ENCODE data around the gene REPS1. TPM values are rescaled to one million over a fixed set of nuclear protein-coding genes. Genes with fewer than 3 reads are reported as not detected.

The REPS1 gene
- total and polyA plus RNA-seq, 2 donors (not counting 1 experiment from before 2014, with no cell fraction given), result 38.1 to 57.1 TPM

DNA sequence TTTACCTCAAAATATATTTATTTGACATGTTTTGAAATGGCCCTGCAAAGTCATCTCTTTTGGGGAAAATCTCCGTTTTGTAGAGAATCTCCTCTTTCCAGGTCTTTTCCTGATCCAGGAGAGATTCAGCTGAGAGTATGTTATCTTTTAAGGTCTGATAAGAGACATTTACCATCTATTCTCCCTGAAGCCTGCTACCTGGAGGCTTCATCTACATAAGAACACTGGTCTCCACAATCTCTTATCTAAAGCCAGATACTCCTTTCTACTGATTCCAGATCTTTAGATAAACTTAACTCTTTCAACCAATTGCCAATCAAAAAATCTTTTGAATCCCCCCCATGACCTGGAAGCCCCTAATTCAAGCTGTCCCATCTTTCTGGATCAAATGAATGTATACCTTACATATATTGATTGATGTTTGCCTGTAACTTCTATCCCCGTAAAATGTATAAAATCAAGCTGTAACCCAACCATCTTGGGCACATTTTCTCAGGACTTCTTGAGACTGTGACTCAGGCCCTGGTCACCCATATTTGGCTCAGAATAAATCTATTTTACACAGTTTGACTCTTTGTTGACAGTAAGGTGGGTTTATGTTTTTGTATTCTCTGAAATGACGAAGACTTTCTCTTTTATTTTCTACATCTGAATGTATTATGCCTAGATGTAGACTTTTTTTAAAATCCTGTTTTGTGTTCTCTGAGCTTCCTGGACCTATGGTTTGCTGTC, 96.6 kb downstream of the REPS1 start:
- Mint-ChIP-seq H3K27me3 (no peaks in the 10 kb centered on the region), H3K4me1 (no peaks in the 10 kb centered on the region), H3K4me3 (no peak overlapping the region), H3K27ac (no peak overlapping the region), H3K9me3 (ENCODE audit: insufficient read depth) (peaks cover 3% of the 10 kb centered on the region)
- H3K4me3 ChIP-seq (ENCODE audit: control extremely low read depth in 1 of 5, extremely low read depth in 1 of 5, insufficient read depth in 1 of 5, low read depth in 2 of 5, low read length in 4 of 5), result no peak overlapping the region
- H3K79me2 ChIP-seq (ENCODE audit: control insufficient read depth, insufficient read depth, low read length), result no peaks in the 10 kb centered on the region
- intact Hi-C loops (cut with micrococcal nuclease), result no loop called here
- CTCF ChIA-PET, result interaction anchor here (1.1 kb wide), 1 partner anchor 10 kb away, joined by 3 read pairs; no protein-coding TSS in a partner anchor
- WGBS (ENCODE audit: insufficient coverage), result no CpG with 5 or more reads among the region's 3 CpGs
- no peak overlapping the region for H3K27ac ChIP-seq (ENCODE audit: low read length in 2 of 2)
- no peak for ATAC-seq (ENCODE audit: low read depth)
- no peaks in the 10 kb centered on the region for H3K36me3 ChIP-seq (replicated peaks in 1 of 2; ENCODE audit: control extremely low read depth in 1 of 2, control insufficient read depth in 1 of 2, extremely low read depth in 1 of 2, insufficient read depth in 2 of 2, low read length in 1 of 2)
- H3K9me3 ChIP-seq (ENCODE audit: control extremely low read depth in 1 of 3, control insufficient read depth in 2 of 3, insufficient read depth in 1 of 3, low read length in 2 of 3), result no peaks in the 10 kb centered on the region
- TF ChIP-seq, protein P1, sequence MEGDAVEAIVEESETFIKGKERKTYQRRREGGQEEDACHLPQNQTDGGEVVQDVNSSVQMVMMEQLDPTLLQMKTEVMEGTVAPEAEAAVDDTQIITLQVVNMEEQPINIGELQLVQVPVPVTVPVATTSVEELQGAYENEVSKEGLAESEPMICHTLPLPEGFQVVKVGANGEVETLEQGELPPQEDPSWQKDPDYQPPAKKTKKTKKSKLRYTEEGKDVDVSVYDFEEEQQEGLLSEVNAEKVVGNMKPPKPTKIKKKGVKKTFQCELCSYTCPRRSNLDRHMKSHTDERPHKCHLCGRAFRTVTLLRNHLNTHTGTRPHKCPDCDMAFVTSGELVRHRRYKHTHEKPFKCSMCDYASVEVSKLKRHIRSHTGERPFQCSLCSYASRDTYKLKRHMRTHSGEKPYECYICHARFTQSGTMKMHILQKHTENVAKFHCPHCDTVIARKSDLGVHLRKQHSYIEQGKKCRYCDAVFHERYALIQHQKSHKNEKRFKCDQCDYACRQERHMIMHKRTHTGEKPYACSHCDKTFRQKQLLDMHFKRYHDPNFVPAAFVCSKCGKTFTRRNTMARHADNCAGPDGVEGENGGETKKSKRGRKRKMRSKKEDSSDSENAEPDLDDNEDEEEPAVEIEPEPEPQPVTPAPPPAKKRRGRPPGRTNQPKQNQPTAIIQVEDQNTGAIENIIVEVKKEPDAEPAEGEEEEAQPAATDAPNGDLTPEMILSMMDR (IDR thresholded peaks at IDR 0.05), result no peak
- no peak for TF ChIP-seq EZH2 (IDR thresholded peaks at IDR 0.05; ENCODE audit: borderline replicate concordance, insufficient read depth, low read depth, low read length, poor library complexity, severe bottlenecking)
- no peak for DNase-seq
- POLR2A ChIA-PET, result no interaction called here
- no peak overlapping the region for H2AFZ ChIP-seq (ENCODE audit: insufficient read depth, low read depth, low read length, poor library complexity, severe bottlenecking)
- no peak overlapping the region for H3K4me2 ChIP-seq (replicated peaks; ENCODE audit: low read depth, low read length, poor library complexity, severe bottlenecking)
- H4K20me1 ChIP-seq (ENCODE audit: control insufficient read depth, insufficient read depth, low read length, poor library complexity, severe bottlenecking), result no peaks in the 10 kb centered on the region
- no peaks in the 10 kb centered on the region for H3K4me1 ChIP-seq (ENCODE audit: control insufficient read depth in 2 of 2, insufficient read depth in 2 of 2, low read length in 2 of 2)
- H3K9ac ChIP-seq (ENCODE audit: low read length), result no peak overlapping the region
- no peaks in the 10 kb centered on the region for H3K27me3 ChIP-seq (replicated peaks in 1 of 4; ENCODE audit: control extremely low read depth in 1 of 4, control insufficient read depth in 3 of 4, insufficient read depth in 4 of 4, low read length in 3 of 4)

DNA sequence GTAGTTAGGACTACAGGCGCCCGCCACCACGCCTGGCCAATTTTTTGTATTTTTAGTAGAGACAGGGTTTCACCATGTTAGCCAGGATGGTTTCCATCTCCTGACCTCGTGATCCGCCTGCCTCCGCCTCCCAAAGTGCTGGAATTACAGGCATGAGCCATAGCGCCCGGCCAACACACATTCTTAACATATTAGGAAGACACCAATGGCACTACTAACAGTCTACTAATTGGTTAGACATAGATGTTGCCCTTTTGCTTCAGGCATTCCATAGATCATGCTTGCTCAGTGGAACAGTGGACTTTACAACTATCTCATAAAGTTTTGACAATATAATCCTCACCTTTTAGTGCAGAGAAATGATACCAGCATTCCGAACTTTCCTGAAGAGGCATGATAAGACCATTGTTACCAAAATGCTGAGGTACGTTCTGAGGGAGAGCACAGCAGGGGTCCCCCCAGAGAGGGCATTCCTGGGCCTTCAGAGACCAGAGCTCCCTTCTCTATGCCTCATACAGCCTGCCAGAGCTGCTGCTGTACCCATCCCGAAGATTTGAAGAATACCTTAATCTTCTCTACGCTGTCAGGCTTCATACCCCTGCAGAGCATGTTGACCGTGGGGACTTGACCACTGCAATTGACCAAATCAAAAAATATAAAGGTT, 102.8 kb downstream of the REPS1 start:
- no peaks in the 10 kb centered on the region for H3K9me3 ChIP-seq (ENCODE audit: control extremely low read depth in 1 of 3, control insufficient read depth in 2 of 3, insufficient read depth in 1 of 3, low read length in 2 of 3)
- no peaks in the 10 kb centered on the region for H3K36me3 ChIP-seq (replicated peaks in 1 of 2; ENCODE audit: control extremely low read depth in 1 of 2, control insufficient read depth in 1 of 2, extremely low read depth in 1 of 2, insufficient read depth in 2 of 2, low read length in 1 of 2)
- H3K79me2 ChIP-seq (ENCODE audit: control insufficient read depth, insufficient read depth, low read length), result no peaks in the 10 kb centered on the region
- H3K4me1 ChIP-seq (ENCODE audit: control insufficient read depth in 2 of 2, insufficient read depth in 2 of 2, low read length in 2 of 2), result no peaks in the 10 kb centered on the region
- ChIA-PET POLR2A (no interaction called here), CTCF (no interaction called here)
- H3K27me3 ChIP-seq (replicated peaks in 1 of 4; ENCODE audit: control extremely low read depth in 1 of 4, control insufficient read depth in 3 of 4, insufficient read depth in 4 of 4, low read length in 3 of 4), result no peaks in the 10 kb centered on the region
- no peak for TF ChIP-seq EZH2 (IDR thresholded peaks at IDR 0.05; ENCODE audit: borderline replicate concordance, insufficient read depth, low read depth, low read length, poor library complexity, severe bottlenecking)
- TF ChIP-seq, protein P1 (IDR thresholded peaks at IDR 0.05), result no peak
- H2AFZ ChIP-seq (ENCODE audit: insufficient read depth, low read depth, low read length, poor library complexity, severe bottlenecking), result no peak overlapping the region
- intact Hi-C loops (cut with micrococcal nuclease), result no loop called here
- WGBS (ENCODE audit: insufficient coverage), result 100% methylated on average over 2 of the region's 13 CpGs
- H3K27ac ChIP-seq (ENCODE audit: low read length in 2 of 2), result no peak overlapping the region
- H3K4me1 Mint-ChIP-seq, result no peaks in the 10 kb centered on the region
- no peaks in the 10 kb centered on the region for H4K20me1 ChIP-seq (ENCODE audit: control insufficient read depth, insufficient read depth, low read length, poor library complexity, severe bottlenecking)
- ATAC-seq (ENCODE audit: low read depth) (no peak), DNase-seq (no peak)
- H3K9me3 Mint-ChIP-seq (ENCODE audit: insufficient read depth), result no peaks in the 10 kb centered on the region
- no peaks in the 10 kb centered on the region for H3K27me3 Mint-ChIP-seq
- no peak overlapping the region for H3K4me3 ChIP-seq (ENCODE audit: control extremely low read depth in 1 of 5, extremely low read depth in 1 of 5, insufficient read depth in 1 of 5, low read depth in 2 of 5, low read length in 4 of 5)
- no peak overlapping the region for H3K9ac ChIP-seq (ENCODE audit: low read length)
- H3K4me2 ChIP-seq (replicated peaks; ENCODE audit: low read depth, low read length, poor library complexity, severe bottlenecking), result no peak overlapping the region
- no peak overlapping the region for H3K27ac Mint-ChIP-seq
- H3K4me3 Mint-ChIP-seq, result no peak overlapping the region
